ENCODE data around the gene CCDC149. TPM values are rescaled to one million over a fixed set of nuclear protein-coding genes. Genes with fewer than 3 reads are reported as not detected.

Gene CCDC149
- total RNA-seq, 2 experiments from 2014 or later: not detected

GRCh38 chr4:24849351-24849750 lies 63.5 kb downstream of the CCDC149 start:
- intact Hi-C loops (cut with micrococcal nuclease; ENCODE audit: unreplicated experiment): no loop called here

GRCh38 chr4:24846716-24847115 lies 66.1 kb downstream of the CCDC149 start:
- DNase-seq (ENCODE audit: low spot score): no peak
- Histone ChIP-seq H2AFZ (ENCODE audit: low read length) (no peak overlapping the region), H3K9me3 (ENCODE audit: low read length) (no peaks in the 10 kb centered on the region), H3K36me3 (ENCODE audit: insufficient read depth, low read length) (no peaks in the 10 kb centered on the region), H3K79me2 (ENCODE audit: insufficient read depth, low read depth, low read length) (no peaks in the 10 kb centered on the region), H3K9me2 (ENCODE audit: insufficient read depth, low read length) (no peaks in the 10 kb centered on the region), H3K4me3 (ENCODE audit: low read depth, low read length, poor library complexity, severe bottlenecking) (no peak overlapping the region), H3K27ac (ENCODE audit: low read depth, low read length, poor library complexity, severe bottlenecking) (no peak overlapping the region), H3K4me2 (ENCODE audit: low read length) (no peak overlapping the region), H4K20me1 (ENCODE audit: insufficient read depth, low read length) (no peaks in the 10 kb centered on the region), H3K4me1 (ENCODE audit: insufficient read depth, low read length, poor library complexity, severe bottlenecking) (no peaks in the 10 kb centered on the region)
- POLR2A ChIA-PET: no interaction called here
- no peak for TF ChIP-seq EZH2phosphoT487 (IDR thresholded peaks at IDR 0.05; ENCODE audit: borderline replicate concordance, low read depth, low read length)
- no peak for TF ChIP-seq CTCF (conservative IDR thresholded peaks at IDR 0.05; ENCODE audit: low read length)
- intact Hi-C loops (cut with micrococcal nuclease; ENCODE audit: unreplicated experiment): no loop called here
- CTCF ChIA-PET (ENCODE audit: unreplicated experiment): no interaction called here
- no TSS peak for BruUV-seq (replicated peaks)

More at GRCh38 chr4:24849351-24849750, 63.5 kb downstream of the CCDC149 start:
- no TSS peak for BruUV-seq (replicated peaks)
- no peak overlapping the region for H2AFZ ChIP-seq (ENCODE audit: low read length)
- H3K9me2 ChIP-seq (ENCODE audit: insufficient read depth, low read length): no peaks in the 10 kb centered on the region
- no peak overlapping the region for H3K4me3 ChIP-seq (ENCODE audit: low read depth, low read length, poor library complexity, severe bottlenecking)
- CTCF ChIA-PET (ENCODE audit: unreplicated experiment): no interaction called here
- H3K4me2 ChIP-seq (ENCODE audit: low read length): no peak overlapping the region
- H3K4me1 ChIP-seq (ENCODE audit: insufficient read depth, low read length, poor library complexity, severe bottlenecking): no peaks in the 10 kb centered on the region
- H3K27ac ChIP-seq (ENCODE audit: low read depth, low read length, poor library complexity, severe bottlenecking): no peak overlapping the region
- no peaks in the 10 kb centered on the region for H3K79me2 ChIP-seq (ENCODE audit: insufficient read depth, low read depth, low read length)
- H3K36me3 ChIP-seq (ENCODE audit: insufficient read depth, low read length): no peaks in the 10 kb centered on the region
- H3K9me3 ChIP-seq (ENCODE audit: low read length): no peaks in the 10 kb centered on the region
- no peaks in the 10 kb centered on the region for H4K20me1 ChIP-seq (ENCODE audit: insufficient read depth, low read length)
- DNase-seq (ENCODE audit: low spot score): no peak
- POLR2A ChIA-PET: no interaction called here
- TF ChIP-seq EZH2phosphoT487 (IDR thresholded peaks at IDR 0.05; ENCODE audit: borderline replicate concordance, low read depth, low read length) (no peak), CTCF (conservative IDR thresholded peaks at IDR 0.05; ENCODE audit: low read length) (no peak)

GRCh38 chr4:24845902-24846301 lies 66.9 kb downstream of the CCDC149 start:
- Histone ChIP-seq H3K9me3 (ENCODE audit: low read length) (no peaks in the 10 kb centered on the region), H3K9me2 (ENCODE audit: insufficient read depth, low read length) (no peaks in the 10 kb centered on the region), H3K4me2 (ENCODE audit: low read length) (no peak overlapping the region), H2AFZ (ENCODE audit: low read length) (no peak overlapping the region), H3K79me2 (ENCODE audit: insufficient read depth, low read depth, low read length) (no peaks in the 10 kb centered on the region), H3K27ac (ENCODE audit: low read depth, low read length, poor library complexity, severe bottlenecking) (no peak overlapping the region), H3K4me1 (ENCODE audit: insufficient read depth, low read length, poor library complexity, severe bottlenecking) (no peaks in the 10 kb centered on the region), H4K20me1 (ENCODE audit: insufficient read depth, low read length) (no peaks in the 10 kb centered on the region), H3K36me3 (ENCODE audit: insufficient read depth, low read length) (no peaks in the 10 kb centered on the region), H3K4me3 (ENCODE audit: low read depth, low read length, poor library complexity, severe bottlenecking) (no peak overlapping the region)
- DNase-seq (ENCODE audit: low spot score): no peak
- POLR2A ChIA-PET: no interaction called here
- no TSS peak for BruUV-seq (replicated peaks)
- CTCF ChIA-PET (ENCODE audit: unreplicated experiment): no interaction called here
- intact Hi-C loops (cut with micrococcal nuclease; ENCODE audit: unreplicated experiment): no loop called here
- TF ChIP-seq CTCF (conservative IDR thresholded peaks at IDR 0.05; ENCODE audit: low read length) (no peak), EZH2phosphoT487 (IDR thresholded peaks at IDR 0.05; ENCODE audit: borderline replicate concordance, low read depth, low read length) (no peak)
